PC-9 (cell line): ENCODE data around the gene TCEA3.

Experiments used
- EZH2 ChIP-seq: fragments of 200-600 bp; sonication (generic); IDR thresholded peaks from 2 replicates; pipeline ENCODE4 v1.8.0; 2017; ENCODE audit warnings: antibody characterized with exemption, low read depth
- TF ChIP-seq, protein P1 (sequence below): fragments of 200-600 bp; sonication (generic); conservative IDR thresholded peaks from 2 replicates; pipeline ENCODE4 v1.6.1; 2017; ENCODE audit warnings: mixed run types, antibody characterized with exemption, mild to moderate bottlenecking, moderate library complexity

DNA sequence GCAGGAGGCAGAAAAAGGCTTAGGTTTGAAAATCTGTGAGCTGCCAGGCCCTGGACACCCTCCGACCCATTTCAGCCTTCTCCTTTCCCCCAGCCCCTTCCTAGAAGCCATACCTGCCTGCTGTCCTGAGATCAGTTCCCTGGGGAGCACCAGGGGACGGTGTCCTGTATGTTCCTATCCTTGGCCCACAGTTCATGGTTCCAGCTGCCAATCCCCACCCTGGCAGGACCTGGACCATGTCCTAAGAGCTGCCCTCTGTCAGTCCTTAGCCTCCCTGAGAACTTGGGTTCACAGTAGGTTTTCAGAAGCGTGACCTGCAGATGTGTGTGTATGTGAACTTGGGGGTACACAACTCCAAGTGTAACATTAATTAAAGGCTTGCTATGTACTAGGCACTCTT is 3.8 kb downstream of the TCEA3 start:
- TF ChIP-seq, protein P1, sequence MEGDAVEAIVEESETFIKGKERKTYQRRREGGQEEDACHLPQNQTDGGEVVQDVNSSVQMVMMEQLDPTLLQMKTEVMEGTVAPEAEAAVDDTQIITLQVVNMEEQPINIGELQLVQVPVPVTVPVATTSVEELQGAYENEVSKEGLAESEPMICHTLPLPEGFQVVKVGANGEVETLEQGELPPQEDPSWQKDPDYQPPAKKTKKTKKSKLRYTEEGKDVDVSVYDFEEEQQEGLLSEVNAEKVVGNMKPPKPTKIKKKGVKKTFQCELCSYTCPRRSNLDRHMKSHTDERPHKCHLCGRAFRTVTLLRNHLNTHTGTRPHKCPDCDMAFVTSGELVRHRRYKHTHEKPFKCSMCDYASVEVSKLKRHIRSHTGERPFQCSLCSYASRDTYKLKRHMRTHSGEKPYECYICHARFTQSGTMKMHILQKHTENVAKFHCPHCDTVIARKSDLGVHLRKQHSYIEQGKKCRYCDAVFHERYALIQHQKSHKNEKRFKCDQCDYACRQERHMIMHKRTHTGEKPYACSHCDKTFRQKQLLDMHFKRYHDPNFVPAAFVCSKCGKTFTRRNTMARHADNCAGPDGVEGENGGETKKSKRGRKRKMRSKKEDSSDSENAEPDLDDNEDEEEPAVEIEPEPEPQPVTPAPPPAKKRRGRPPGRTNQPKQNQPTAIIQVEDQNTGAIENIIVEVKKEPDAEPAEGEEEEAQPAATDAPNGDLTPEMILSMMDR: no peak
- no peak for TF ChIP-seq EZH2
